ENCODE results near the gene GAB1.

GAB1 gene

DNA sequence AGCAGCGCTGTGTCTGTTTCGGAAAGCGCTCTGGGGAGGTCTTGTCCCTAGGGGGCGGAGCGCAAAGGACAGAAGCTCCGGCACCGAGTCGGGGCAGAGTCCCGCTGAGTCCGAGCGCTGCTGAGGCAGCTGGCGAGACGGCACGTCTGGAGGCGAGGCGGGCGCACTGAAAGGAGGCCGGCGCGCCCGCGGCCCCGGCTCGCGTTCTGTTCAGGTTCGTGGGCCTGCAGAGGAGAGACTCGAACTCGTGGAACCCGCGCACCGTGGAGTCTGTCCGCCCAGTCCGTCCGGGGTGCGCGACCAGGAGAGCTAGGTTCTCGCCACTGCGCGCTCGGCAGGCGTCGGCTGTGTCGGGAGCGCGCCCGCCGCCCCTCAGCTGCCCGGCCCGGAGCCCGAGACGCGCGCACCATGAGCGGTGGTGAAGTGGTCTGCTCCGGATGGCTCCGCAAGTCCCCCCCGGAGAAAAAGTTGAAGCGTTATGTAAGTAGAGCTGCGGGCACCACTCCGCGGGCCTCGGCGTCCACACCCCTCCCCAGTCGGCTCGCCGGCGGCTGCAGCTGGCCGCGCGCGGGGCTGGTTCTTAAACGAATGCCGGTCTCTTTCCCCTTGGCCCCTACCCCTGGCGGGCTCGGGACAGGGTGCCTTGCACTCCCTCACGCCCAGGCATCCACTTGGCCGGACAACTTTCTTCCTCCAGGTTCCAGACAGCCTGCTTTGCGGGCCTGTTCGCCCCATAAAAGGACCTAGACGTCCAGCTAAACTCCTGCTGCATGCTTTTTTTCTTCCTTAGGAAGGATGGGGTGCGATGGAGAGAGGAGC lies at the start of gene GAB1:
TSS of gene GAB1 (plus strand) at position 96 of the 819 bp plus-strand sequence. CDS start at position 409, 313 bp downstream.
- no peak for DNase-seq (ENCODE audit: low read depth)

- no peak for DNase-seq (ENCODE audit: low read depth)
These were observed 49.1 kb upstream of the GAB1 start for GRCh38 chr4:143287572-143287923.

DNA sequence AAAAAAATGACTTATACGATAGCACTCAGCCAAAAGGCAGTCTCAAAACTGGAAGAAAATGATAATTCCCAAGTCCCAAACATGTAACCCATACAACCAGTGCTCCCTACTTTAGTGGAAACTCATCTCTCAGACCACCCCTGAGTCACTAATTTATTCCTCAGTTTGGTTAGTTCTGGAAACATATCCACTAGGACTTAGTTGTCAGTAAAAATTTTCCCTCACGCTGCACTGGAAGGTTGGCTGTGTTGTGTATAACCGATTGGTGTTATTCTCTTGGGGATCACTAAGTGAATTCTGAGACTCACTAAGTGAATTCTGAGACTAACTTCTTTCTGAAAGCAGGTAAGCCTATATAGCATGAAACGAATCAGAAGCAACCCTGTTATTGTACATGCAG lies 48.5 kb upstream of the GAB1 start:
- no peak for DNase-seq (ENCODE audit: low read depth)

DNA sequence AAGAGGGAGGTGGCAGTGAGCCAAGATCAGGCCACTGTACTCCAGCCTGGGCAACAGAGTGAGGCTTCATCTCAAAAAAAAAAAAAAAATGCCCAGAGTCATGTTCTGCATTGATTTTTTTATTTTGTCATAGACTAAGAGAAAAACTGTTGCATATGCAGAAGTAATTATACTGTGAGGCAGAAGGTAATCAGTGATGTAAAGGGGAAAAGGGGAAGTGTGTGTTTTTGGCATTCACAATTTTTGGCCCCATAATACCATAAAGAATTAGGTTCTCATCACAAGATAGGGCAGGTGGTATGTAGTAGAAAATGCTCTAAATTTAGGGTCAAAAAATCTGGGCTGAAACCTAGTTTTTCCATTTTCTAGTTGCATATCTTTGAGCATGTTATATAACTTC lies 47.3 kb upstream of the GAB1 start:
- no peak for DNase-seq (ENCODE audit: low read depth)

DNA sequence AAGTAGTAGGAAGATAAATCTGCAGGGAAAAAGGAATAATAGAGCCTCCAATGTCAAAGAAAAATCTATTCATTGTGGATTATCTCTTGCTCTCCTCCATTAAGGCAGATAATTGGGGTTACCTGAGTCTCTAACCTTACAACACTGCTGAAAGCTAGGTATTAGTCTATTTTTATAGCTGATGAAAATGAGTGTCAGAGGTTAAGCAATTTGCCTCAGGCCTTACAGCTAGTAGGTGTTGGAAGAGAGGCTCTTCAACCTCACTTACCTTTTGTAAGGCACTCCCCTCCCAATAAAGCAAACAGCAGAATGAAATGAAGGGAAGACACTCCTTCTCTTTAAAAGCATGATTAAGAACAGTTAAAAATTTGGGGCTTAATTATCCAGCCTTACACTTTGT lies 45.4 kb upstream of the GAB1 start:
- DNase-seq (ENCODE audit: low read depth): no peak

- no peak for DNase-seq (ENCODE audit: low read depth)
These were observed 43.8 kb upstream of the GAB1 start for GRCh38 chr4:143292858-143293257.

GRCh38 chr4:143294310-143294709 lies 42.4 kb upstream of the GAB1 start:
- no peak for DNase-seq (ENCODE audit: low read depth)

DNA sequence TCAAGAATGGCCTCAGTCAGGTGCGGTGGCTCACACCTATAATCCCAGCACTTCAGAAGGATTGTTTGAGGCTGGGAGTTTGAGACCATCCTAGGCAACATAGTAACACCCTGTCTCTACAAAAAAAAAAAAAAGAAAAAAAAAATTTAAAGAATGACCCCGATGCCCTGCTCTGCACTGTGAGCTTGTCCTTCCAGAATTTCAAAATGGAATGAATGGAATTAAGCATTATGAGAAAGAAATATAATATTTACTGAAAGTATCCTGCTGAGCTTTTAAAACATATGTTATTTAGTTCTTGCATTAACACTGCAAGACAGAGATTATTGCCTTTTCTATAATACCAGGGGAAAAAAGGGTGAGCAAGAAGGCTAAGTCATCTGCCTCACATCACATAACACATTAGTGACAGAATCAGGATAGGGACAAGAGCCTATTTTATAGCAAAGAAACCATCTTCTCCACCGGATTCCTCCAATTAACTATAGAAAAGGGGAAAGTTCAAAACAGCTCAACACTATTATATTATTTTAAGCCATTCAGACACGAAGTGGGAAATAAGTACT lies 41.9 kb upstream of the GAB1 start:
- DNase-seq (ENCODE audit: low read depth): no peak

- DNase-seq (ENCODE audit: low read depth): no peak
These were observed 40.1 kb upstream of the GAB1 start for GRCh38 chr4:143296397-143297067.

GRCh38 chr4:143300860-143301259 lies 35.8 kb upstream of the GAB1 start:
- DNase-seq (ENCODE audit: low read depth): no peak

DNA sequence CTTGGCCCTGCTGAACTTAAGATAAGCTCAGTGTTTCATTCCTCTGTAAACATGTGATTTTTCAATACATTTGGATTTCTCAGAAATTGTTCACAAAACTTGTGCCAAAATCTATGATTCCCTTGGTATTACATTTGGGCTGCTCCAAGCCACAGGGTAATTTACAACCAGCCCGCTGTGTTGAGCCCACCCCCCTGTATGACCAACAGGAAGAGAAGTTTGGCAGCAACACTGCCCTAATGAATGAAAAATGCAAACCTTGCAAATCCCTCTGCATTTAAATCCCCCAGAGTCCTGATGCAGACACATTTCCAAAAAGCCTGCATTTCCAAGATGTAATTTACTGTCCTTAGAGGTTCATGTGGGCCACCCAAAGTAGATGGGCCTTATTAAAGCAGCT lies 34.1 kb upstream of the GAB1 start:
- no peak for DNase-seq (ENCODE audit: low read depth)

- DNase-seq (ENCODE audit: low read depth): no peak
These were observed 29.9 kb upstream of the GAB1 start for GRCh38 chr4:143306788-143307187.

DNA sequence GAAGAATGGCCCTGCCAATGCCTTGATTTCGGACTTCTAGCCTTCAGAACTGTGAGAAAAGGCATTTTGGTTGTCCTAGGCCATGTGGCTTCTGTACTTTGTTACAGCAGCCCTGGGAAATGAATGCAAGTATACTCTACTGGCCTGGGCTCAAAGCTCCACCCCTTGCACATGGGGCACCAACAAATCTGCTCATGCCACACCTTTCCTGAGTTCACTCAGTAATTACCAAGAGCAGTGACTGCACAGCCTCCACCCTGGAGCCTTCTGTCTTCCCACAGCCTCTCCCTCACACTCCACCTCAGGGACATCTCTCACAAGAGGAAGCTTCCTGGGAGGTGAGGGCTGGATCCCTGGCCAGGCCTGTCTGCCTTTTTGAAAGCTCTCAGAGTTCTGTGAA lies 29.1 kb upstream of the GAB1 start:
- no peak for DNase-seq (ENCODE audit: low read depth)

- DNase-seq (ENCODE audit: low read depth): no peak
These were observed 28.3 kb upstream of the GAB1 start for GRCh38 chr4:143308377-143308776.

DNA sequence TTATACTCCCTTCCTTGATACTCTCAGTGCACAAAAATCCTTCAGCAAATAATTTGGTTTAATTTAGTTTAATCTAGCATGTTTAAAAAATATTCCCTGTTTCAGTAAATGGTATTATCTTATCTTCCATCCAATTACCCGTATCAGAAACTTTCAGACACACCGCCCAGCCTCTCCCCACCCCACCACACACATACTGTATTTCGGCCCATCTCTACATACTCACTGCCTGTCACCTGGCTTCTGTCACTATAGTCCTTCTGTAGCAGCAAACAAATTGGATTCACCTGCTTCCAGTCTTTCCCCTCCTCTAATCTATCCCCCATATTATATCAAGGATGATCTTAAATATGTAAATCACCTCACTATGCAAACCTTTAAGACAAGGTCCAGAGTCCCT lies 24.8 kb upstream of the GAB1 start:
- DNase-seq (ENCODE audit: low read depth): no peak

- no peak for DNase-seq (ENCODE audit: low read depth)
These were observed 23.2 kb upstream of the GAB1 start for GRCh38 chr4:143313521-143313920.

DNA sequence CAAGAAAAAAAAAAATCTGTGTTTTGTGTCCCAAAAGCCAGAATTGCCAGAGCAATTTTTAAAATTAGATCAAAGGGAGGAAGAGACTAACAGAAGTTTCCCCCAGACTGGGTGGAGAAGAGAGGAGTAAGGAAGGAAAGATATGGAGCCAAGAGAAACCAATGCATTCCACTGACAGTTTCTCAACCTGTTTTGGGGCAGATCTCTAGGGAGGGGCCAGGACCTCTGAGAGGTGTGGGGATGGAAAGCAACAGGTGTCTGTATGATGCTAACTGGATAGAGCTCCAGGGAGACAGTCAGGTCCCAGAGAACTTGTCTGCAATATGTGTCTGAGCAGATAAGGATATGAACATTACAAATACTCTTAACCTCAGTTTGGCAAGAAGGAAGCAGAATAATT lies 22.7 kb upstream of the GAB1 start:
- no peak for DNase-seq (ENCODE audit: low read depth)

GRCh38 chr4:143320113-143320512 lies 16.6 kb upstream of the GAB1 start:
- DNase-seq (ENCODE audit: low read depth): no peak

DNA sequence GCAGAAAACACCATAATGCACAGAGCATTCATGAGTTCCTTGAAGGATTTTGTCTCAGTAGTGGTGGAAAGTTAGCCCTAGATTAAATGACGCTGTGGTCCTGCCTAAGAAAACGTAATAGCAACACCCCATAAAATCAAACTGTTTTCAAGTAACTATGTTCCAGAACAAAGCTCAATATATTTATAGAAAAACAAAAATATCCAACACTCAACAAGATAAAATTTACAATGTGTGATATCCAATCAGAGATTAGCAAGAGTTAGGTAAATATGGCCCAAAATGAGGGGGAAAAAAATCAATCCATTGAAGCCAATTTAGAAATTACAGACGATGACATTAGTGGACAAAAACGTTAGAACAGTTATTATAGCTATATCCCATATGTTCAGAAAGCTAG lies 9.9 kb upstream of the GAB1 start:
- no peak for DNase-seq (ENCODE audit: low read depth)

- DNase-seq (ENCODE audit: low read depth): no peak
These were observed 6.7 kb upstream of the GAB1 start for GRCh38 chr4:143329985-143330384.

DNA sequence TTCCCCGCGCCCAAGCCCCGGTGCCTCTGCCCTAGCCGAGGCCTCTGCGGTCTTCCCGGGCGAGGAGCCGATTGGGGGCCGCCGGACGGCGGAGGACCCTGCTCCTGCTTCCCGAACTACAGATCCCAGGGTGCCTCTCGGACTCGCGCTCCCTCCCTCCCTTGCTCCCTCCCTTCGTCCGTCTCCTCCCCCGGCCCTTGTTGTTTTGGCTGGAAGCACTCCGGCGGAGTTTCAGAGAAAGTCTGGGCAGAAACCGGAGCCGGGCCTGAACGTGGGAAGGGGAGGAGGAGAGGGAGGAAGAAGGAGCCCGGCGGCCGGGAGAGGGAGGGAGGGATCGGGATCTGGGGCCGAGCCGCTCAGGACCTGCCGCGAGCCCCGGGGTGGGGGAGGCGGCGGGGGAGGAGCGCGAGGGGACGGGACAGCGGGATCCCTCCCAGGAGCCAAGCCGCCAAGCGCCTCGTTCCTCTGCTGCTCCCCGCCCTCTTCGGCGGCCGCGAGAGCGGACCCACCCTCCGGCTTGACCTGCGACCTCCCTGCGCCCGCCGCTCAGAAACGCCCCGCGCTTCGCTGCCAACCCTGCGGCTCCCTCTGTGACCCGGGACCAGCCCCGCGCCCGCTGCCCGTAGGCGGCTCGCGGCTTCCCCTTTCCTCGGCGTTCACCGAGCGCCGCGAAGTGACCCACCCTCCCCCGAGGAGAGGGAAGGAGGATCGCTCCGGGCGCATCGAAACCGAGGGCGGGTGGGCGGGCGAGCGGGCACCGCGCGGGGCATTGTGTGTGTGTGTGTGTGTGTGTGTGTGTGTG lies 496 bp upstream of the GAB1 start:
- DNase-seq (ENCODE audit: low read depth): no peak

- no peak for DNase-seq (ENCODE audit: low read depth)
These were observed 1.1 kb downstream of the GAB1 start for GRCh38 chr4:143337600-143338287.
